ENCODE results near the gene CKAP5. TPM values are rescaled to one million over a fixed set of nuclear protein-coding genes. Genes with fewer than 3 reads are reported as not detected.

CKAP5 gene
- total RNA-seq, 1 experiment from 2014 or later = 190 TPM

DNA sequence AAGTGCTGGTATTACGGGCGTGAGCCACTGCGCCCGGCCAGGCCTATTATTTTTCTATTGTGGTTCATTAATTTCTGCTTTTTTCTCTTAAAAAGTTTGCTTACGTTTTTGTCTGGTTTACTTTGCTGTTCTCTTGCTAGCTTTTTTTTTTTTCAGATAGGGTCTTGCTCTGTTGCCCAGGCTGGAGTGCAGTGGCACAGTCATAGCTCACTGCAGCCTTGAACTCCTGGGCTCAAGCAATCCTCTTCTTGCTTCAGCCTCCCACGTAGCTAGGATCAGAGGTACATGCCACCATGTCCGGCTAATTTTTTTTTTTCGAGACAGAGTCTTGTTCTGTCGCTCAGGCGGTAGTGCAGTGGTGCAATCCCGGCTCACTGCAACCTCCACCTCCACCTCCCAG, 108.4 kb downstream of the CKAP5 start:
- Histone ChIP-seq H3K56ac (ENCODE audit: insufficient read length, low read depth, low read length) (no peak overlapping the region), H3K79me1 (ENCODE audit: insufficient read depth, low read depth, low read length, poor library complexity, severe bottlenecking) (no peaks in the 10 kb centered on the region), H3K23ac (ENCODE audit: insufficient read length, low read depth, low read length) (no peak overlapping the region), H4K8ac (replicated peaks; ENCODE audit: insufficient read length, low read depth, low read length) (no peak overlapping the region), H2AK5ac (ENCODE audit: insufficient read length, low read length) (no peak overlapping the region), H3K79me2 (ENCODE audit: insufficient read depth, low read length) (no peaks in the 10 kb centered on the region), H2BK120ac (ENCODE audit: low read depth, low read length, poor library complexity, severe bottlenecking) (no peak overlapping the region), H4K5ac (ENCODE audit: insufficient read length, low read depth, low read length) (no peak overlapping the region), H4K91ac (ENCODE audit: insufficient read length, low read depth, low read length) (no peak overlapping the region), H3K23me2 (ENCODE audit: insufficient read length, low read depth, low read length, poor library complexity, severe bottlenecking) (no peaks in the 10 kb centered on the region), H3T11ph (ENCODE audit: low read length) (no peak overlapping the region), H3K27me3 (ENCODE audit: insufficient read depth, low read length) (no peaks in the 10 kb centered on the region), H3K4me1 (ENCODE audit: insufficient read depth, low read length) (no peaks in the 10 kb centered on the region), H2BK15ac (ENCODE audit: low read depth, low read length) (no peak overlapping the region), H3K9me3 (ENCODE audit: control insufficient read depth, low read depth, low read length) (no peaks in the 10 kb centered on the region), H3K9ac (ENCODE audit: extremely low read depth, insufficient read length, low read length) (no peak overlapping the region), H3K4me2 (ENCODE audit: insufficient read depth, insufficient read length, low read length) (no peak overlapping the region), H3K4ac (ENCODE audit: low read depth, low read length) (no peak overlapping the region), H3K14ac (ENCODE audit: insufficient read depth, low read length) (no peak overlapping the region), H2BK12ac (ENCODE audit: insufficient read length, low read depth, low read length) (no peak overlapping the region), H2AFZ (ENCODE audit: low read length) (no peak overlapping the region), H3K27ac (ENCODE audit: insufficient read length, low read depth, low read length) (no peak overlapping the region), H4K20me1 (ENCODE audit: control insufficient read depth, insufficient read depth, insufficient read length) (no peaks in the 10 kb centered on the region), H3K18ac (ENCODE audit: insufficient read length, low read depth, low read length) (no peak overlapping the region), H2BK20ac (ENCODE audit: low read depth, low read length, poor library complexity, severe bottlenecking) (no peak overlapping the region), H2BK5ac (ENCODE audit: insufficient read length, low read length) (no peak overlapping the region)
- no peaks in the 10 kb centered on the region; a peak in 1 of 5 replicates for H3K9me3 Mint-ChIP-seq
- H3K4me3 Mint-ChIP-seq = no peak overlapping the region
- peaks cover 6 to 8% of the 10 kb centered on the region in 2 experiments for H3K4me1 Mint-ChIP-seq
- WGBS (ENCODE audit: extremely low coverage, insufficient read length, low lambda C conversion rate) = no CpG with 5 or more reads among the region's 11 CpGs
- H3K27me3 Mint-ChIP-seq (ENCODE audit: low read depth) = no peaks in the 10 kb centered on the region; the same call in 1 of the 2 replicates
- no peak for DNase-seq
- TF ChIP-seq, protein P1, sequence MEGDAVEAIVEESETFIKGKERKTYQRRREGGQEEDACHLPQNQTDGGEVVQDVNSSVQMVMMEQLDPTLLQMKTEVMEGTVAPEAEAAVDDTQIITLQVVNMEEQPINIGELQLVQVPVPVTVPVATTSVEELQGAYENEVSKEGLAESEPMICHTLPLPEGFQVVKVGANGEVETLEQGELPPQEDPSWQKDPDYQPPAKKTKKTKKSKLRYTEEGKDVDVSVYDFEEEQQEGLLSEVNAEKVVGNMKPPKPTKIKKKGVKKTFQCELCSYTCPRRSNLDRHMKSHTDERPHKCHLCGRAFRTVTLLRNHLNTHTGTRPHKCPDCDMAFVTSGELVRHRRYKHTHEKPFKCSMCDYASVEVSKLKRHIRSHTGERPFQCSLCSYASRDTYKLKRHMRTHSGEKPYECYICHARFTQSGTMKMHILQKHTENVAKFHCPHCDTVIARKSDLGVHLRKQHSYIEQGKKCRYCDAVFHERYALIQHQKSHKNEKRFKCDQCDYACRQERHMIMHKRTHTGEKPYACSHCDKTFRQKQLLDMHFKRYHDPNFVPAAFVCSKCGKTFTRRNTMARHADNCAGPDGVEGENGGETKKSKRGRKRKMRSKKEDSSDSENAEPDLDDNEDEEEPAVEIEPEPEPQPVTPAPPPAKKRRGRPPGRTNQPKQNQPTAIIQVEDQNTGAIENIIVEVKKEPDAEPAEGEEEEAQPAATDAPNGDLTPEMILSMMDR (conservative IDR thresholded peaks at IDR 0.05) = no peak
- H3K36me3 Mint-ChIP-seq (ENCODE audit: insufficient read depth in 1 of 3, low read depth in 3 of 3) = peaks cover 17 to 22% (median 19%) of the 10 kb centered on the region in 3 experiments; a peak in 6 of 7 replicates
- no peak overlapping the region for H3K27ac Mint-ChIP-seq
